HG02852 (cell line): Measurements from ENCODE around the gene USP47.

Source experiments
- ATAC-seq: cut with Tn5 transposase; IDR thresholded peaks from one replicate; pipeline ENCODE4 v1.9.1; 2021; ENCODE audit warnings: mild to moderate bottlenecking, moderate library complexity; ENCODE audit not compliant: unreplicated experiment

The USP47 gene

DNA sequence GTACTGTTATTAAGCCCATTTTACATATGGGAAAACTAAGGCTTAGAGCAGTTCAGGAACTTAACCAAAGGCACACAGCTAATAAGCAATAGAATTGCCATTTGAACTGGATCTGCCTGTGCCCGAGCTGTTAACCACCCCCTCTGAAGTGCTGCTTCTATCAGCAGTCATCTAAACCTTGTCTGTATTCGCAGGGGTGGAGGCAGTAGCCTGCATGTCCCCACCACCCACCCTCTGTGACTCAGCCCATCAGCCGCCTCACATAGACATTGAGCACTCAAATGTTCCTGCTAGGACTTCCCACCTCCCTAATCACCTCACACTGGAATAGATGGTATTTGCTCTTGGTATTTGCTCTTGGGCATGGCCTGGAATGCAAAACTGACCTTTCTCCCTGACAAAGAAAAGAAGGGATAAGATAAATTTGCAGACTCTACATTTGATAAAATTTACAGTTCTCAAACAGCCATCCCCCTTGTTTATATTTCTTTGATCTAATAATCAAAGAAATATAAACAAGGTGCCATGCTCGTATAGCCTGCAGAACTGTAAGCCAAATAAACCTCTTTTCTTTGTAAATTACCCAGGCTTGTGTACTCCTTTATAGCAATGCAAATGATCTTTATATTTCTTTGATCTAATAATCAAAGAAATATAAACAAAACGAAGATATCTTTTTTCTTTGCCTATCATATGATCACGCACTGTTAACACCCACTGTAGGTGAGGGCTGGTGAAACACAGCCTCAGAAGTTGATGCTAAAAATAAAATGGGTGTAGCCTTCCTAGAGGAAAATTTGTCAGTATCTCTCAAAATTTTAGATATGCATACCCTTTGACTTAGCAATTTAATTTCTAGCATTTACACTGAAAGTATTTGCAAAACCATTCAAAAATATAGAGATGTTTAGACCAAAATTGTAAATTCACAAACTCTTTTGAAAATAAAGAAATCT lies 150.8 kb downstream of the USP47 start:
- ATAC-seq = no peak

GRCh38 chr11:11993839-11994238 lies 152.1 kb downstream of the USP47 start:
- no peak for ATAC-seq

- no peak for ATAC-seq
Observed at GRCh38 chr11:11995601-11996000, 153.8 kb downstream of the USP47 start.

- no peak for ATAC-seq
Observed at GRCh38 chr11:11996321-11997048, 154.7 kb downstream of the USP47 start.

GRCh38 chr11:11997049-11997322 lies 155.2 kb downstream of the USP47 start:
- ATAC-seq = no peak

GRCh38 chr11:11998091-11998781 lies 156.5 kb downstream of the USP47 start:
- no peak for ATAC-seq

GRCh38 chr11:12001186-12001585 lies 159.4 kb downstream of the USP47 start:
- ATAC-seq = no peak

- ATAC-seq = no peak
Observed at GRCh38 chr11:12003336-12003735, 161.6 kb downstream of the USP47 start.

DNA sequence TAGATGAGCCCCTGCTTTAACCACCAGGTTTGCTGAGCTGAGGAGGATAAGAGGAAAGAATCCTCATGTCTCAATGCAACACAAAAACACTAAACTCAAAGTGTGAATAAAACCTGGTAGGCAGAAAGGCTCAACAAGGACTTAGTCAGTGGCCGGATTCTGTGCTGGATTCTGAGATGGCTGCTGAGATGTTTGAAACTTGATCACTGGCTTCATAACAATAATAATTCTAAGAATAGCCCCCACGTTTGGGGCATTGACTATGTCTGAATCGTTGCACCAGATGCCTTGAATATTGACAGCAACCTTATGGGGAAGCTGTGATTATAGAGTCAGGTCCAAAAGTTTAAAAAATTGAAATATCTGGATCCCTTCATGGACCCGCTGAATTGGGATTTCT lies 162.0 kb downstream of the USP47 start:
- no peak for ATAC-seq

DNA sequence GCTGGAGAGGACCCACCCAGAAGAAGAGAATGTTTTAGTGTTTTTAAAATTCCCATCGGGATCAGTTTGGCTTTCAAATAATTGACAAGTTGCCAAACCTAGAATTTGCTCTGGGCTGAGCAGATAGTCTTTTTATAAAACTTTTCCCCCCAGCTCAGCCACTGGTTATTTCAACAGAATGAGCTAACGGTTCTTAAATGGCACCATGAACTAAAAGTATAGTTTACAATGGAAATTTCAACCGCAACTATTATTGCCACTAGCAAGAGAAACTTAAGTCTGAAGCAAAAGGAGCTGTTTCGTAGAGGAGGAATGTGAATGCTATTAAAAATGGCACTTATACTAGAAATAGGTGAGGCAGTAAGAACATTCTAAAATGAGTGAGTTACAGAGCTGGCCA lies 163.3 kb downstream of the USP47 start:
- ATAC-seq = no peak

DNA sequence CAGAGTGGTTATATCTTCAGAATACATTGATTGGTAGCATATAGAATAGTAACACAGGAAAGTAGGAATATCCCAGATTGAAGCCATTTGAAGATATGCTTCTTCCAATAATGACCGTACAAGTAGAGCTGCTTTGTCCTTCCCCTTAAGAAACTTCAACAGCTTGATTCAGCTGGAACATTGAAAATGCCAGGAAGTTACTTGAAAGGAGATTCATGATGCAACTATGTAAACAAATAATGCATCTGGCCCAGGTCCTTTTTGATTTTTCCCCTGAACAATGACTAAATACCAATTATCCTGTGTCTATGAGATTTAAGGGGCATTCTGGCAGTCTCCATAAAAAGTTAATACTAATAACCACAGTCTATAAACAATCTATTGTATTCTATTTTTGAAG lies 163.7 kb downstream of the USP47 start:
- ATAC-seq = no peak

DNA sequence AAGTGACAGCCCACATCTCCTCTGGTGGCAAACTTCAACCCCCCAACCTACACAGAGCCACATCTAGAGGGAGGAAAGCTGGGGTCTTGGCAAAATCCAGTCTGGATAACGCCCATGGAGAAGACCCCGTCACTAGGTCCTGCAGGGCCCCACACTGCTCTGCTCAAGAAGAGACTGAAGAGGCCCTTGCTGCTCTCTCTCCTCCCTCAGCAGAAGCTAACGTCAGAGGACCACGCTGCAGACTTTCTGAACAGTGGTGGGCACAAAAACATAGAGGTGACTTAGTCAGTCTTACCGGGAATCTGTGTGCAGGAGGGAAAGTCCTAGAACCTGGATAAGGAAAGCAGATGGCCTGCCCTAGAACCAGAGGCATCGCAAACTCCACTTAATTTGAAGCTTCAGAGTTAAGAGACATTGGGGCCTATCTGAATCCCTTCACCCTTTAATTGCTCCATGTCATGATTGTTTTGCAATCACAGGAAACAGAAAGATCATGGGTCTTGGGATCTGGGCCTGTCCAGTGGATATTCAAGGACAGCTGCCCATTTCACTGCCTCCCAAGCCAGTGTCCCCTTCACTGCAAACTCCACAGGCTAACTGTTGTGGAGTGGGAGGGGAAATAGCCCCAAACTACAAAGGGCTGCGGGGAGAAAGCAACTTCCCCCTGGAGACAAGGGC lies 164.9 kb downstream of the USP47 start:
- no peak for ATAC-seq

GRCh38 chr11:12007230-12007593 lies 165.4 kb downstream of the USP47 start:
- ATAC-seq = no peak

DNA sequence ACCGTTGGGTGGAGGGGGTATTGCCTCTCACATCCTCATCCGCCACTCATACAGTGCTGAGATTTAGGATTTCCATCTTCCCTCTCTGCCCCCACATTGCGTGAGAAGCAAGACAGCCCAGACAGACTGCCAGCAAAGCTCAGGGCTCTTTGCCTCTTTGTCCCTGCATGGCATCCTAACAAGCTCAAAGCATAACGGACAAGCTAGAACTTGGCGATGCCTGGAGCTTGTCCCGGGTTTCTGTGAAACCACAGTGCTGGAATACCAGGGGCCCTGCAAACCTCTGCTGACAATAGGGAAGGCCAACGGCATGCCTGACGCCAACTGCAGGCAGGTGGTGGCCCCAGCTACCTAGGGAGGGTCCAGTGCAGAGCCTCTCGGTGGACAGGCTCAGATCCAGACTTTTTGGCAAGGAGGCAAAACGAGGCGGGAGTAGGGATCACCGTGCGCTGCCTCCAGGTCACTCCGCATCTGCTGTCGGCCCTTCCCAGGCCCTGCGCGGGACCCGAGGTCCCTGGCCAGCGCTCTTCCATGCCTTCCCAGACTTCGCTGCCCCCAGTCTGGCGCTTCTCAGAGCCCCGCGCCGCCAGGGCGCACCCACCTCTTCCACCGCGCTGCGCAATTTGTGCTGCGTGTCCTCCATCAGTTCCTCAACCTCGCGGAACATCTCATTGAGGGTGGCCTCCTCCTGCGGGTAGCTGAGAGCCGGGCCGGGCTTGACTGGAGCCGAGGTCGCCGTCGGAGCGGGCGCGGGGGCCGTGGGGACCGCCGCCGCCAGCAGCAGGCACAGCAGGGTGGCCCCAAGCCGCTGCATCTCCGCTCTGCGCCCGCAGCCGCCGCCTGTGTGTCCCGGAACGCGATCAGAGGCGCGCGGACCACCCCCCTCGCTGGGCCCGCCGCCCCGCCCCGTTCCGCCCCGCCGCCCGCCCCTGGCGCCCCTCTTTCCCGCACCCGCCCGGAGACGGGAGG lies 166.3 kb downstream of the USP47 start, which contains the start of gene DKK3:
Gene DKK3, minus strand, starts transcription at position 858 of the 969 bp plus-strand sequence. Its CDS starts 44 bp downstream, at position 814.
- ATAC-seq = no peak
